ENCODE measurements around the gene FXYD5.
"Not testable (repeated sequence)": the region's sequence is repeated elsewhere in the genome, so short reads cannot be mapped to it uniquely, and the experiment has no call there.

Gene FXYD5

GRCh38 chr19:35177377-35178274 is 23.1 kb downstream of the FXYD5 start:
- DNase-seq (ENCODE audit: low read depth, low spot score) = no peak

- no peak for DNase-seq (ENCODE audit: low read depth, low spot score)
These were observed 24.2 kb downstream of the FXYD5 start for GRCh38 chr19:35178701-35179100.

DNA sequence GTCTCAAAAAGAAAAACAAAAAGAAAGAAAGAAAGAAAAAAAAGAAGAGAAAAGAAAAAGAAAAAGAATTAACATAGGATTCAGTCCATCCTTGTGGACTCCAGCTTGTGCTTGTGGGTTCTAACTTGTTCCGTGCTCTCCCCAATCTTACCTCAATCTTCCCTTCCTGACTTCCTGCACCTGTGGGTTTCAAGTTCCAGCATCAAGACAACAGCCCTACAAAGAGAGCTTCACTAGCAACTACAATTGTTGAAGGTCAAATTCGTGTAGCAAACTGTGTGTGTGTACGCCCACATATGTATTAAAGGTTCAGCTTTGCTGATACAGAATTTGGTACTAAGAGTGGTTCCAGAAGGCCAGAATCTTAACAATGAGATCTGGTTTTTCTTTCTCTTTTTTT is 25.3 kb downstream of the FXYD5 start:
- no peak for DNase-seq (ENCODE audit: low read depth, low spot score)

- no peak for DNase-seq (ENCODE audit: low read depth, low spot score)
These were observed 26.9 kb downstream of the FXYD5 start for GRCh38 chr19:35181387-35181786.

DNA sequence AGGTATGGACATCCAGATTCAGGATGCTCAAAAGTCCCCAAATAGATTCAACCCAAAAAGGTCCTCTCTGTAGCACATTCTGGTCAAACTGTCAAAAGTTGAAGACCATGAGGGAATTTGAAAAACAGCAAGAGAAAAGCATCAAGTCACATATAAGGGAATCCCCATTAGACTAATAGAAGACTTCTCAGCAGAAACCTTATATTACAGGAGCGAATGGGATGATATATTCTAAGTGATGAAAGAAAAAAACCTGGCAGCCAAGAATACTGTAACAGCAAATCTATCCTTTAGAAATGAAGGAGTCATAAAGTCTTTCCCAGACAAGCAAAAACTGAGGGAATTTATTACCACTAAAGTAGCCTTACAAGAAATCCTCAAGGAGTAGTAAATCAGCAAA is 29.7 kb downstream of the FXYD5 start:
- no peak for DNase-seq (ENCODE audit: low read depth, low spot score)

DNA sequence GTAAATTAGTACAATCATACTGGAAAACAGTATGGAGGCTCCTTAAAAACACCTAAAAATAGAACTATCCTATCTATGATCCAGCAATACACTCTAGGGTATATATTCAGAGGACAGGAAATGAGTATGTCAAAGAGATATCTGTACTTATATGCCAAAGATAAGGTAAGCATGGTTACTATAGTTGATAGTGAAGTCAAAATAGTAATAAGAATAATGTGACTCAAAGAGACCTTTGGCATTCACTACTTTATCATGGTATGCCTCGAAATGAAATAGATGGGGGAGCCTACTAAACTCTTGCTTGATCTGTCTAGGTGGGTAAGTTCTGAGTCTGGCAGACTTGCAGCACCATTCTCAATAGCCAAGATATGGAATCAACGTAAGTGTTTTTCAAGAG is 30.3 kb downstream of the FXYD5 start:
- DNase-seq (ENCODE audit: low read depth, low spot score) = no peak

GRCh38 chr19:35194012-35194984 is 39.8 kb downstream of the FXYD5 start:
- no peak for DNase-seq (ENCODE audit: low read depth, low spot score)

DNA sequence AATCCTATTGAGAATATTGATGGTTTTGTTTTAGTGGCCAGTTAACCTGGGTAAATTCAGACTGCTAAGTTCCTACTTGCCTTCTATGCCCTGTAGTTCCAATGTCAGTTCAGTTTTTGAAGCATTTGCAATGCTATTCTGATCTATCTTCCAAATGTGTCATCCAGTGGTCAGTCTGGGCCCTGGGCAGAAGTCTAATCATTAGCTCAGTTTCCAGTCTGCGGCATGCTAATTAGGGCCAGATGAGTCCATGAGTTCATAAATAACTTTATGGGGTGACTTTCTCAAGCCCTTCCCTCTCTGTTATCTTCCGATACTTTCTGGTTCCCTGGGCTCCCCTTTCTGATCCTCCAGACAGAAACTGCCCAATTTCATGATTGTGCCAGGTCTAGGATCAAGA is 41.3 kb downstream of the FXYD5 start:
- no peak for DNase-seq (ENCODE audit: low read depth, low spot score)

DNA sequence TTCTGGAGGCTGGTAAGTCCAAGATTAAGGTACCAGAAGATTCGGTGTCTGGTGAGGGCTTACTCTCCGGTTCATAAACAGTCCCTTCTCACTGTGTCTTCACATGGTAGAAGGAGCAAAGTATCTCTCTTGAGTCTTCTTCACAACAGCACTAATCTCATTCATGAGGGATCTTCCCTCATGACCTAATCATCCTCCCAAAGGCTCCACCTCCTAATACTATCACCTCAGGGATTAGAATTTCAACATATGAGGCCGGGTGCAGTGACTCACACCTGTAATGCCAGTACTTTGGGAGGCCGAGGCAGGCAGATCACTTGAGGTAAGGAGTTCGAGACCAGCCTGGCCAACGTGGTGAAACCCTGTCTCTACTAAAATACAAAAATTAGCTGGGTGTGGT is 42.3 kb downstream of the FXYD5 start:
- DNase-seq (ENCODE audit: low read depth, low spot score) = not testable (repeated sequence)

GRCh38 chr19:35199481-35199880 is 44.9 kb downstream of the FXYD5 start:
- DNase-seq (ENCODE audit: low read depth, low spot score) = no peak

DNA sequence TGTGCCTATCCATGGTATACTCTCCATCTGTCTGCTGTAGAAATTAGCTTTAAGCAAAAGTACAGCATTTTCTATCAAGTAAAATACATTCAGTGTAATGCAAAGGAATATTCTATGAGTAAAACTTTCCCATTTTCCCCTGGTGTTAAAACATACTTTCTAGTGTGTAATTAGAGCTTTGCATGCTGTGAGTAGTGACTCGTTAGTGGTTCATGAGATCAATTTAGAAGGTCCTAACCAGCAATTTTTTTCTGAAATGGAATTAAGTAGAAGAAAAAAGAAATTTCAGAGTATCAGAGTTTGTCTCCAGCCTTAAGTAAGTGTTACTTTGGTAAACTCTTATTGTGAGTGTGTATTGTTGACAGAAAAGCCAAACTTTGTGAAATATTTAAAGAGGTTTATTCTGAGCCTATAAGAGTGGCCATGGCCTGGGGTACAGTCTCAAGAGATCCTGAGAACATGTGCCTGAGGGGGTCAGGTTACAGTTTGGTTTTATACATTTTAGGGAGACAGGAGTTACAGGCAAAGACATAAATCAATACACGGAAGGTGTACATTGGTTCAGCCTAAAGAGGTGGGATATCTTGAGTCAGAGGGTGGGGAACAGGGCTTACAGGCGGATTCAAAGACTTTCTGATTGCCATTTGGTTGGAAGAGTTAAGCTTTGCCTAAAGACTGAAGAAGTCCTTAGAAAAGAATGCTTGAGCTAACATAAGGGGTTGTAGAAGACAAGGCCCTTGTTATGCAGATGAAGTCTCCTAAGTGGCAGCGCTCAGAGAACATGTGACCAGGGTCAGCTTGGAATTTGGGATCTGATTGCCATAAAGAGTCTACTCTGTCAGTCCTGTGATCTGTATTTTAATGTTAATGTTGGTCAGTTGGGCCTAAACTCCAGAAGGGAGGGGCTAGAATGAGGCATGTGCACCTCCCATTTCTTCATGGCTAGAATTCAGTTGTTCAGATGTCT is 48.5 kb downstream of the FXYD5 start:
- DNase-seq (ENCODE audit: low read depth, low spot score) = no peak

- no peak for DNase-seq (ENCODE audit: low read depth, low spot score)
These were observed 50.5 kb downstream of the FXYD5 start for GRCh38 chr19:35204799-35205732.

DNA sequence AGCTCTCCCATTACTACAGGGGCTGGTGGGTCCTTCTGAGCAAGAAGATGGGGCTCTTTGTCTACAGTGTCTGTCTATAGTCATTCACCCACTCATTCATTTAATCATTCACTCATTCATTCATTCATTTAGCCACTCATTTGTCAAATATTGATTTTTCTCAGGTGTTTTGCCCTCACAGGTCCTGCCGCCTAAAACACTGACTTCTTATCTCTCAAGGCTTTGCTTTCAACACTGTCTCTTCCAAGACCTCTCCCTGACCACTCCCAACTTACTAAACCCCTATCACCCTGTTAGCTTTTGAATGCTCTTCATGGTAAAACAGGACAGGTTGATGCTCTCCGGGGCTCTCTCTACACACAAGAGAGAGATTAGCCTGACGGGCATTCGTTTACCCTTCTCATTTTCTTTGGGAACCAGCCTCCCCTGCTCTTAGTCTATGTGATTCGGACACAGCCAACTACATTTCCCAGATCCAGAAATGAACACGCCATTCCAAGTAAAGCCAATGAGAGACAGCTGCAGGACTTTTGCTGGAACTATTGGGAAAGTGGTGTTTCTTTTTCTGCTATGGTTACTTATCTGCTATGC is 51.3 kb downstream of the FXYD5 start:
- DNase-seq (ENCODE audit: low read depth, low spot score) = no peak

DNA sequence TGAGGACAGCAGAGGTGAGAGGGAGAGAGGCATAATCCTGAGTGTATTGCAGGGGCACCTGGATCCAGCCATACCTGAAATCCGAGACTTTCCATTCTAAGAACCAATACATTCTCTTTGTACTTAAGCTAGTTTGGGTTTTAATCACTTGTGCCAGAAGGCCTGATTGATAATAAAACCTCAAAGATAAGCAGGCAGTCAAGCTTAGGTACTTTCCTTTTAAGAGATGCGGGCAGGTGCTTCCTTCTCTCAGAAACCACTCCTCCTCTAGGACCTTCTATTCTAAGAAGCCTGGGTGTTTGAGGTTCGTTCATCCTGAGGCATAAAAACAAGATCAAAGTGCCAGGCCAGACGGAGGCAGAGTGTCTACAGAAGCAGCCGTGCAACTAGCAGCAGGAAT is 51.8 kb downstream of the FXYD5 start:
- no peak for DNase-seq (ENCODE audit: low read depth, low spot score)

DNA sequence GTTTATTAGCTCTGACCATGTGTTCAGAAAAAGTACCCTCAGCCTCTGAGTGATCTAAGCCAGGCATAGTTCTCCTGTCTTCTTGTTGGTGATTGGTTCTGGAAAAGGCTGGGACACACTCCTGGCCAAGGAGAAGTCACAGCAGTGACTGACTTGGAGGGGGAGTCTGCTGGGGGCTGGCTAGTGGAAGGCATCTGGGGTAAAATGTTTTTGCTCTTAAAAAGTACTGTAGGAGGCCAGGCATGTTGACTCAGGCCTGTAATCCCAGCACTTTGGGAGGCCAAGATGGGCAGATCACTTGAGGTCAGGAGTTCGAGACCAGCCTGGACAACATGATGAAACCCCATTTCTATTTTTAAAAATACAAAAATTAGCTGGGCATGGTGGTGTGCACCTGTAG is 52.3 kb downstream of the FXYD5 start:
- no peak for DNase-seq (ENCODE audit: low read depth, low spot score)

DNA sequence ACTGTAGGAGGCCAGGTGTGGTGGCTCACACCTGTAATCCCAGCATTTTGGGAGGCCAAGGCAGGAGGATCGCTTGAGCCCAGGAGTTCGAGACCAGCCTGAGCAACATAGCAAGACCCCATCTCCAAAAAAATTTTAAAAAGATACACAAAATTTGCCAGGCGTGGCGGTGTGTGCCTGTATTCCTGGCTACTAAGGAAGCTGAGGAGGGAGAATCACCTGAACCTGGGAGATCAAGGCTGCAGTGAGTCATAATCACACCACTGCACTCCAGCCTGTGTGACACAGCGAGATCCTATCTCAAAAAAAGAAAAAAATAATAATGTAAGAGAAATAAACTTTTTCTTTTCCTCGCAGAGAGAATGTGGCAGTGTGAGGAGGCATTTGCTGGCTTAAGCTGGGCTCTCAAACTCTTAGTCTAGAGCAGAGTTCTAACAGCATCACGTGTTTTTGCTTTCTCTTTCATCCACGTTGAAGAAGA is 52.9 kb downstream of the FXYD5 start:
- DNase-seq (ENCODE audit: low read depth, low spot score) = no peak

- DNase-seq (ENCODE audit: low read depth, low spot score) = no peak
These were observed 53.6 kb downstream of the FXYD5 start for GRCh38 chr19:35208121-35208520.

DNA sequence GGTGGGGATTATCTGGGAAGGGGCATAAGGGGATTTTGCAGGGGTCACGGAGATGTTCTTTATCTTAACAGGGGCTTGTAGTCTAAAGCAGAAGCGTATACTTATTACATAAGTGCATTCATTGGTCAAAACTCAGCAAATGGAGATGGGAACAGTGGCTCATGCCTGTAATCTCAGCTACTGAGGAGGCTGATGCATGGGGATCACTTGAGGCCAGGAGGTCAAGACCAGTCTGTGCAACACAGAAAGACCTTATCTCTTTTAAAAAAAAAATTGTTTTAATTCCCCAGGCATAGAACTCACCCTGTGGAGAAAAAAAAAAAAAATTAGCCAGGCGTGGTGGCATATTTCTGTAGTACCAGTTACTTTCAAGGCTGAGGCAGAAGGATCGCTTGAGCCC is 55.1 kb downstream of the FXYD5 start:
- DNase-seq (ENCODE audit: low read depth, low spot score) = no peak

DNA sequence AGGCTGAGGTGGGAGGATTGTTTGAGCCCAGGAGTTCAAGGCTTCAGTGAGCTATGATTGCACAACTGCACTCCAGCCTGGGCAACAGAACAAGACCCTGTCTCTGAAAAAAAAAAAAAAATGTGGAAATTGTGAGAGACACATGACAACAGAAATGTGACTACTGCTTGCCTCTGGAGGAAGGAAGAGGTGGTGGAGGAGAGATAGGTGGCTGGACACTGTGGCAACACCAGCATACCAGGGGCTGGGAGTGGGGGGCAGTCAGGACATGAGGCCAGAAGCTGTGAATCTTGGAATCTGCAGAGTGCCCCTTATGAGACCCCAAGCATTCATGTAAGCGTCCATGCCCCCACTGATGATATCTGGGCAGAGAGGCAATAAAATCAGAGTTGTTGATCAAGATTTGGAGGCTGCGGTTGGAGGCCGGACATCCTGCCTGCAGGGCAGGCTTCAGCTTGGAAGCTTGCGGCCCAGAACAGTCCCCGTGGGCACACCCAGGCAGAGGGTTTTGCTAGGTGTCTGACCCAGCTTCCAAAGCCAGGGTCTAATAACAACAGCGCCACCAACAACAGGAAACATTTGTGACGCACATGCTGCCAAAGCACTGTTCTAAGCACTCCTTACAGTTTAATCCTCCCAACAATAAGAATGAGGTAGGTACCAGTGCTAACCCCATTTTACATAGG is 57.2 kb downstream of the FXYD5 start:
- no peak for DNase-seq (ENCODE audit: low read depth, low spot score)
